Thyroid gland (tissue), 4 donors: Measurements from ENCODE around the gene ALKBH4. TPM values are rescaled to one million over a fixed set of nuclear protein-coding genes. Genes with fewer than 3 reads are reported as not detected.

Experiments
- DNase-seq, 2 donors: peaks; one replicate each; pipeline ENCODE4 v3.0.0-alpha.2; 2019
- H3K27ac ChIP-seq, 3 donors: fragments of 200-600 bp; sonication (generic); 1 replicate in 2 of 3; 2 replicates in 1 of 3; pipeline ENCODE4 v1.5.1; 2016 to 2019; ENCODE audit warnings: mild to moderate bottlenecking in 1 of 3, moderate library complexity in 1 of 3
- H3K27me3 ChIP-seq: fragments of 200-600 bp; sonication (generic); one replicate; pipeline ENCODE4 v1.5.1; 2019
- H3K36me3 ChIP-seq, 2 donors: fragments of 200-600 bp; sonication (generic); one replicate each; pipeline ENCODE4 v1.5.1; 2016 to 2019
- H3K4me1 ChIP-seq, 2 donors: fragments of 200-600 bp; sonication (generic); one replicate each; pipeline ENCODE4 v1.5.1; 2017 to 2019
- H3K4me3 ChIP-seq, 3 donors: fragments of 200-600 bp; sonication (generic); replicated peaks in 1 of 3; 1 replicate in 2 of 3; 2 replicates in 1 of 3; pipeline ENCODE4 v1.5.1; 2016; ENCODE audit warnings: mild to moderate bottlenecking in 1 of 3
- H3K9me3 ChIP-seq: fragments of 200-600 bp; sonication (generic); one replicate; pipeline ENCODE4 v1.5.1; 2017
- CTCF ChIP-seq, 6 experiments: fragments of 200-600 bp in 3 of 6; fragments of 450-650 bp in 3 of 6; sonication (generic) in 3 of 6; IDR thresholded peaks; one replicate each; pipeline ENCODE4 v1.5.1; 2016 to 2019; ENCODE audit warnings: antibody characterized with exemption in 6 of 6, mild to moderate bottlenecking in 2 of 6, inconsistent platforms in 1 of 6, moderate library complexity in 1 of 6
- POLR2A ChIP-seq, 2 donors: fragments of 450-650 bp; IDR thresholded peaks; one replicate each; pipeline ENCODE4 v1.6.1; 2017; ENCODE audit warnings: antibody characterized with exemption in 2 of 2, mild to moderate bottlenecking in 2 of 2, moderate library complexity in 1 of 2
- WGBS, 2 donors: methylation state at CpG; one replicate each; pipeline ENCODE4 v1.1.5; 2017; 5-methylcytosine and 5-hydroxymethylcytosine counted together
- intact Hi-C: fragments of 100-400 bp; cut with DNase I; formaldehyde crosslinking; loops from one replicate; pipeline ENCODE4 v1.15.1; 2023
- total RNA-seq, 4 donors: library from RNA; depleted of rRNA; stranded (reverse); fragments of >200 nt; gene quantifications; one replicate each; pipeline ENCODE4 v1.2.3, GENCODE V29; 2016

The ALKBH4 gene
- total RNA-seq, 4 donors from 2014 or later: 16.9 to 42.2 (median 28.6) TPM

GRCh38 chr7:102425639-102426267 lies 38.9 kb downstream of the ALKBH4 start:
- no peaks in the 10 kb centered on the region for H3K27me3 ChIP-seq
- H3K4me1 ChIP-seq: peaks cover 6% of the 10 kb centered on the region in 2 donors
- DNase-seq: peak; percentile 9 to 35
- no peak overlapping the region for H3K27ac ChIP-seq
- H3K4me3 ChIP-seq: no peak overlapping the region
- no peaks in the 10 kb centered on the region for H3K9me3 ChIP-seq
- intact Hi-C loops: no loop called here
- 73 to 77% methylated on average over 25 of the region's 25 CpGs for WGBS, 2 donors
- H3K36me3 ChIP-seq: peaks cover 21 to 32% of the 10 kb centered on the region in 2 donors
- TF ChIP-seq CTCF (IDR thresholded peaks at IDR 0.05) (no peak), POLR2A (IDR thresholded peaks at IDR 0.05) (no peak)

- Histone ChIP-seq H3K9me3 (no peaks in the 10 kb centered on the region), H3K36me3 (peaks cover 21 to 32% of the 10 kb centered on the region in 2 donors), H3K4me3 (no peak overlapping the region), H3K27me3 (no peaks in the 10 kb centered on the region), H3K27ac (no peak overlapping the region), H3K4me1 (no peaks in the 10 kb centered on the region)
- no peak for DNase-seq
- no peak for TF ChIP-seq CTCF (IDR thresholded peaks at IDR 0.05)
- TF ChIP-seq POLR2A (IDR thresholded peaks at IDR 0.05): no peak
- WGBS, 2 donors: 88 to 90% methylated on average over 9 to 13 of the region's 13 CpGs
- intact Hi-C loops: no loop called here
Observed at GRCh38 chr7:102424787-102425218, 39.9 kb downstream of the ALKBH4 start.

- intact Hi-C loops: no loop called here
- Histone ChIP-seq H3K9me3 (no peaks in the 10 kb centered on the region), H3K27ac (no peak overlapping the region), H3K36me3 (peaks cover 21 to 32% of the 10 kb centered on the region in 2 donors), H3K4me3 (no peak overlapping the region), H3K27me3 (no peaks in the 10 kb centered on the region), H3K4me1 (no peaks in the 10 kb centered on the region)
- 86% methylated on average over 9 to 10 of the region's 12 CpGs for WGBS, 2 donors
- DNase-seq: no peak
- TF ChIP-seq POLR2A (IDR thresholded peaks at IDR 0.05): no peak
- no peak for TF ChIP-seq CTCF (IDR thresholded peaks at IDR 0.05)
Observed at GRCh38 chr7:102424129-102424551, 40.5 kb downstream of the ALKBH4 start.

GRCh38 chr7:102421706-102422240 lies 42.9 kb downstream of the ALKBH4 start:
- no peak for DNase-seq
- Histone ChIP-seq H3K9me3 (no peaks in the 10 kb centered on the region), H3K4me3 (no peak overlapping the region), H3K4me1 (no peaks in the 10 kb centered on the region), H3K36me3 (peaks cover 21 to 27% of the 10 kb centered on the region in 2 donors), H3K27me3 (no peaks in the 10 kb centered on the region), H3K27ac (no peak overlapping the region)
- intact Hi-C loops: no loop called here
- TF ChIP-seq POLR2A (IDR thresholded peaks at IDR 0.05): no peak
- no peak for TF ChIP-seq CTCF (IDR thresholded peaks at IDR 0.05)
- 94 to 97% methylated on average over 10 of the region's 10 CpGs for WGBS, 2 donors

GRCh38 chr7:102418592-102418991 lies 46.1 kb downstream of the ALKBH4 start:
- Histone ChIP-seq H3K27me3 (no peaks in the 10 kb centered on the region), H3K4me1 (peaks cover 0 to 3% of the 10 kb centered on the region in 2 donors), H3K27ac (no peak overlapping the region), H3K9me3 (no peaks in the 10 kb centered on the region), H3K4me3 (no peak overlapping the region), H3K36me3 (peaks cover 6 to 18% of the 10 kb centered on the region in 2 donors)
- intact Hi-C loops: no loop called here
- no peak for DNase-seq
- TF ChIP-seq POLR2A (IDR thresholded peaks at IDR 0.05) (no peak), CTCF (IDR thresholded peaks at IDR 0.05) (no peak)
- WGBS, 2 donors: 98% methylated on average over 5 of the region's 5 CpGs
